DMS 273 (cell line): ENCODE results near the gene KLHDC4.
"Not testable (repeated sequence)": the region's sequence is repeated elsewhere in the genome, so short reads cannot be mapped to it uniquely, and the experiment has no call there.

Experiments used
- DNase-seq: peaks from one replicate; lab custom pipeline; 2025; ENCODE audit not compliant: unreplicated experiment; lab: John Stamatoyannopoulos, UW

KLHDC4 gene

GRCh38 chr16:87765776-87766484, at the start of gene KLHDC4:
Gene KLHDC4 (minus strand): TSS chr16:87765986. CDS start chr16:87765890, 96 bp downstream.
- DNase-seq = peak; percentile 95

DNA sequence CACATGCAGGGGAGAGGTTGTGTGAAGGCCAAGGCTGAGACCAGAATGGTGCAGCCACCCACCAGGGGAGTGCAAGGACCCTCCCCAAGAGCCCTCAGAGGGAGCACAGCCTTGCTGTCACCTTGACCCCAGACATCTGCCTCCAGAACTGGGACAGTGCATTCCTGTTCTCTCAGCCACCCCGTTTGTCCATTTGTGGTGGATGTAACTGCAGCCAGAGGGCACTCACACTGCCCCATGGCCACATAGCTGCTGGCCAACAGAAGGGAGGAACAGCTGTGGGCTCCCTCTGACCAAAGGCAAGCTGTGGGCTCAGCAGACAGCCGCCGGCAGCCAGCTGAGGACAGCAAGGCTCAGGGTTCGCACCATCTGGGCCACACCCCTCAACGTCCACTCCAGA, 49.8 kb upstream of the KLHDC4 start:
- no peak for DNase-seq

DNA sequence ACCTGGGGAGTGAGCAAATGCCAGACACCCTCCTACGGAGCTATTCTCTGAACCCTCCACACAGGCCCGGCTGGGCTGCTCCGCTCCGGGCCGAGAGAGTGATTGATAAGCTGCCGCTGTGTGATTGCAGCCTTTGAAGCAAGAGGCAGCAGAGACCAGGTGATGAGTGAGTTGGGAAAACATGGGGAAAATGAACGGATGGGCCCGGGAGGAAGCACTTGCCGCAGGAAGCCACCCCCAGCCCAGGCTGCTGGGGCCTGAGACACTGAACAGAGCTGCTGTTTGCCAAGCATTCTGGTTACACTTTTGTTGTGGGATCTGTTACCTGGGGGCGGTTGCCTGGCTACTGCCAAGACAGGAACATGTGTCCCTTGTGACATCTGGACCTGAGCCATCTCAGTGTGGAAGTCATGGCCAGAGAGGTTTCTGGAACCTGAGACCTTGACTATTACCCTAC, 46.4 kb upstream of the KLHDC4 start:
- peak; percentile 29 for DNase-seq

DNA sequence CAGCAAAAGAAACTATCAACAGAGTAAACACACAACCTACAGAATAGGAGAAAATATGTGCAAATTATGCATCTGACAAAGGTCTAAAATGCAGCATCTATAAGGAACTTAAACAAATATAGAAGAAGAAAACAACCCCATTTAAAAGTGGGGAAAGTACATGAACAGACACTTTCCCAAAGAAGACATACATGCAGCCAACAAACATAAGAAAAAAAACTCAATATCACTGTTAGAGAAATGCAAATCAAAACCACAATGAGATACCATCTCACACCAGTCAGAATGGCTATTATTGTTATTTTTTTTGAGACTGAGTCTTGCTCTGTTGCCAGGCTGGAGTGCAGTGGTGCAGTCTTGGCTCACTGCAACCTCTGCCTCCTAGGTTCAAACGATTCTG, 45.7 kb upstream of the KLHDC4 start:
- DNase-seq = not testable (repeated sequence)

- DNase-seq = peak; percentile 30
These were observed 43.5 kb upstream of the KLHDC4 start for GRCh38 chr16:87809150-87809902.

- no peak for DNase-seq
These were observed 42.3 kb upstream of the KLHDC4 start for GRCh38 chr16:87808108-87808507.

DNA sequence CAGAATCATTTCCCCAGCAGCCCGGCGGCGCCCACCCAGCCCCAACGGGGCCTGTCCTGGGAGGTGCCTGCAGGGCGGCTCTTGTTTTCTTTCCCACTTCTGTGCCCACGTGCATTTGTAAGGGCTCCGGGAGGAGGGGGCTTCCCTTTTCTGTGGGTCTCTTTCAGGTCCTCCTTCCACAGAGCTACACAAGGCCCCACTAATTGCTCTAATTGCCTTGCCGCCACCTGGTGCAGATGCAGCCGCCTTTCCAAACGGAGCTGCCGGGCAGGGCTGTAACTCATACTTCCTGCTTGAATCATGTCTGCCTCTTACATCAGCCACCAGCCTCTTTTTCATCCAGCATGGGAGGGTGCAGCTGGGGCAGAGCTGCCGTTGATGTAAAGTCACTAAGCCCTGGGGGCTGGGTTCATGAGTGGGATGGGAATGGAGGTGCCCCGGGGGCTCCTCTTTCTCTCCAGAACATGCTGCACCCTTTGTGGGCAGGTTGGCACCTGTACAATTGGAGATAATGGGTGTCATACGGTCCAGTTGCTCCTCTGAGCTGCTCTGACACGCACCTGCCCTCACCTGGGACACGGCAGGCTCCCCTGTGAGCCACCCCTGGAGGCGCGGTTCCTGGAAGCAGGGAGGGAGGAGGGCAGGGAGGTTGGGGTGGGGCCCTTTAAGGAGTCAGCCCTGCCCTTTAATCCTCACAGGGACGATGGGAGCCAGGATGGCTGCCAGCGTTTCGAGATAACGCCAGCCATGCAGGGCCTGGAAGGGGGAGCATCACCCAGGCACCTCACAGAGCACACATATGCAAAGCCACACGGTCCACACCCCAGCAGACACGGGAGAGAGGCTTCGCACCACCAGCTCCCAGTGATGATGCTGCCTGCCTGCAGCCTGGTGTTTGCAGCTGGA, 41.1 kb upstream of the KLHDC4 start:
- peak; percentile 90 for DNase-seq

GRCh38 chr16:87806261-87806640, 40.5 kb upstream of the KLHDC4 start:
- peak; percentile 61 for DNase-seq

GRCh38 chr16:87803385-87803784, 37.6 kb upstream of the KLHDC4 start:
- no peak for DNase-seq

GRCh38 chr16:87802670-87803069, 36.9 kb upstream of the KLHDC4 start:
- DNase-seq = no peak

- no peak for DNase-seq
These were observed 36.0 kb upstream of the KLHDC4 start for GRCh38 chr16:87801679-87802259.

- no peak for DNase-seq
These were observed 34.7 kb upstream of the KLHDC4 start for GRCh38 chr16:87800497-87800896.

GRCh38 chr16:87795336-87795735, 29.6 kb upstream of the KLHDC4 start:
- DNase-seq = no peak

- DNase-seq = no peak
These were observed 28.8 kb upstream of the KLHDC4 start for GRCh38 chr16:87794485-87795078.

- DNase-seq = no peak
These were observed 26.4 kb upstream of the KLHDC4 start for GRCh38 chr16:87792205-87792565.

- peak; percentile 37 for DNase-seq
These were observed 25.8 kb upstream of the KLHDC4 start for GRCh38 chr16:87791295-87792204.

- DNase-seq = peak; percentile 22
These were observed 24.7 kb upstream of the KLHDC4 start for GRCh38 chr16:87790292-87791100.

DNA sequence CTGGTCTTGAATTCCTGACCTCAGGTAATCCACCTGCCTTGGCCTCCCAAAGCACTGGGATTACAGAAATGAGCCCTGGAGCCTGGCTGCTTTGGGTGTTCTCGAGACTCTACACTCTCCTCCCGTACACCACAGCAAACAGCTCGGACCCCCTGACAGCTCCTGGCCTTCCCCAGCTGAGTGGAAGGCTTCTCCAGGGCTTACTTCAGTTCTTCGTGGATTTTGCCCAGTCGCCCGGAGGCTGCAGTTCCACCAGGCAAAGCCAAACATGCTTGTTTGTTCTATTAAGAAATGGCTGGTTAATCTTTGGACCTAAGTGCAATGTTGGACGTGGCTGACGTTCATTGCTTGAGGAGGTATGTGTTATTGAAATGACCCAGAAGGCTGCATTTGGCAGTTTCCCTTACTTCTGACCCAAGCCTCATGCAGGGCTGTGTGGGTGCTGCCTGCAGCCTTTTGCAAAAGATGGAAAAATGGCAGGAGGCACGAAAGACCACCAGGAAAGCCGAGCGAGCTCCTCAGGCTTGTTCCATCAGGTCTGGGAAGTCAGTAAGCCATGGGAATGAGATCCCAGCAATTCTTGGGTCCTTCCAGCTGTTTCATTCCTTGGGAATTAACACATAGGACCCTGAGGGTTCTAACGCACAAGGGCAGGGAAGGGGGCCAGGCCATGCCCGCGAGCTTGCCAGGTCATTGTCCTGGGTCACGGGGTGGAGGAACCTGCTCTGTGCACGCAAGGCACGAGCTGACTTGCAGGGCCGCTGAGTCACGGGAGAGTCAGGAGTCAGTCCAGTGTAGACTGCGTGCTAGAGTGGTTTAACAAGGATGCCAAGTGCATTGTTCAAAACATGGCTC, 23.9 kb upstream of the KLHDC4 start:
- DNase-seq = no peak
